ENCODE data around the gene ZHX3.
A peak's percentile ranks its signal among the peaks of the same experiment; 100 is the strongest.

The ZHX3 gene

DNA sequence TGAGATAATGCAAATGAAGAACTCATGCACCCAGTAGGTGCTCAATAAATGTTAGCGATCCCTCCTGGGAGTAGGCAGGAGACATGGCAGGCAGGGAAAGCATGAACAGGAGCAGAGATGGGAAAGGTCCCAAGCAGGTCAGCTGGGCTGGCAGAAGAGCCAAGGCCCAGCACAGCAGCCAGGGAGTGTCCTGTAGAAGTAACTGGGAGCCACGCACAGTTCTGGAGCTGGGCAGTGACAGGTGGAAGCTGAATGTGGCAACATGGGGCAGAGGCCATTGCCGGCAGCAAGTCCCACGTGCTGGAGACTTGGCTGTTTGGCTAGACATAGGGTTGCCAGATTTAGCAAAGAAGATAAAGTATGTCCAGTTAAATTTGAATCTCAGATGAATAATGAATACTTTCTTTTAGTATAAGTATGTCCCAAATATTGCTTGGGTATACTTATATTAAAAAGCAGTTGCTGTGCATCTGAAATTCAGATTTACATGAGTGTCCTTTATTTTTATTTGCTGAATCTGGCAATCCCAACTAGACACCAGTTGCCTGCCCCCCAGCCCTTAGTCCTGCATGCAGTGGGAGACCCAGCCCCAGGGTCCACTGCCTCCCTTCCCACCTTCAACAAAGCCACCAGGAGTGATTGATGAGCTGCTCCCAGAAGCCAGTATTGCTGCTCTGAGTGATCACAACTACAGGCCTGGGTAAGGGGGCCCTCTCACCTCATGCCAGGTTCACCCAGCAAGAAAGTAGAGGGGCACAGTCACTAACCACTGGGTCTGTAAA, 19.4 kb upstream of the ZHX3 start:
- TF ChIP-seq, protein P1, sequence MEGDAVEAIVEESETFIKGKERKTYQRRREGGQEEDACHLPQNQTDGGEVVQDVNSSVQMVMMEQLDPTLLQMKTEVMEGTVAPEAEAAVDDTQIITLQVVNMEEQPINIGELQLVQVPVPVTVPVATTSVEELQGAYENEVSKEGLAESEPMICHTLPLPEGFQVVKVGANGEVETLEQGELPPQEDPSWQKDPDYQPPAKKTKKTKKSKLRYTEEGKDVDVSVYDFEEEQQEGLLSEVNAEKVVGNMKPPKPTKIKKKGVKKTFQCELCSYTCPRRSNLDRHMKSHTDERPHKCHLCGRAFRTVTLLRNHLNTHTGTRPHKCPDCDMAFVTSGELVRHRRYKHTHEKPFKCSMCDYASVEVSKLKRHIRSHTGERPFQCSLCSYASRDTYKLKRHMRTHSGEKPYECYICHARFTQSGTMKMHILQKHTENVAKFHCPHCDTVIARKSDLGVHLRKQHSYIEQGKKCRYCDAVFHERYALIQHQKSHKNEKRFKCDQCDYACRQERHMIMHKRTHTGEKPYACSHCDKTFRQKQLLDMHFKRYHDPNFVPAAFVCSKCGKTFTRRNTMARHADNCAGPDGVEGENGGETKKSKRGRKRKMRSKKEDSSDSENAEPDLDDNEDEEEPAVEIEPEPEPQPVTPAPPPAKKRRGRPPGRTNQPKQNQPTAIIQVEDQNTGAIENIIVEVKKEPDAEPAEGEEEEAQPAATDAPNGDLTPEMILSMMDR (conservative IDR thresholded peaks at IDR 0.05; ENCODE audit: low read depth) = no peak
- H3K27ac ChIP-seq = peak overlapping the region; percentile 5; the same call in 1 of the 2 replicates
- CTCF ChIA-PET = interaction anchor here (0.7 to 5.4 kb wide), 2 partner anchors 104 to 164 kb away, joined by 3 to 96 read pairs; no protein-coding TSS in a partner anchor
- POLR2A ChIA-PET (ENCODE audit: low non-redundant PET) = no interaction called here
- no peak for DNase-seq (ENCODE audit: low spot score)

DNA sequence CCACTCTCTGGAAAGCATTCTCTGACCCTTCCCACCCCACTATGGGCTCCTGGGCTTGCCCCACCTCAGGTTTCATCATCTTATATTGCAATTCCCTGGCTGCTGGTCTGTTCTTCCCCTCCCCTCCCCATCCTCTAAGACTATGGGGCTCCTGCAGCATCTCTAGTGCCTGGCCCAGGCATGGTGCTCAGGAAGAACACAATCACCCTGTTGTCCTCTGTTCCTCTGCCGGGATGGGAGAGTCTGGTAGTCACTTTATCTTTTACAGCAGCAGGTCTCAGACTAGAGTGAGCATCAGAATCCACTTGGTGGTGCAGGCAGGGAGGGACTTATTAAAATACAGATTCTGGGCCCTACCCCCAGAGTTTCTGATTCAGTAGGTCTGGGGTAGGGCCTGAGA, 18.1 kb upstream of the ZHX3 start:
- TF ChIP-seq, protein P1 (conservative IDR thresholded peaks at IDR 0.05; ENCODE audit: low read depth) = no peak
- ChIA-PET CTCF (no interaction called here), POLR2A (ENCODE audit: low non-redundant PET) (no interaction called here)
- DNase-seq (ENCODE audit: low spot score) = no peak
- H3K27ac ChIP-seq = peak overlapping the region; percentile 0; the same call in 1 of the 2 replicates

DNA sequence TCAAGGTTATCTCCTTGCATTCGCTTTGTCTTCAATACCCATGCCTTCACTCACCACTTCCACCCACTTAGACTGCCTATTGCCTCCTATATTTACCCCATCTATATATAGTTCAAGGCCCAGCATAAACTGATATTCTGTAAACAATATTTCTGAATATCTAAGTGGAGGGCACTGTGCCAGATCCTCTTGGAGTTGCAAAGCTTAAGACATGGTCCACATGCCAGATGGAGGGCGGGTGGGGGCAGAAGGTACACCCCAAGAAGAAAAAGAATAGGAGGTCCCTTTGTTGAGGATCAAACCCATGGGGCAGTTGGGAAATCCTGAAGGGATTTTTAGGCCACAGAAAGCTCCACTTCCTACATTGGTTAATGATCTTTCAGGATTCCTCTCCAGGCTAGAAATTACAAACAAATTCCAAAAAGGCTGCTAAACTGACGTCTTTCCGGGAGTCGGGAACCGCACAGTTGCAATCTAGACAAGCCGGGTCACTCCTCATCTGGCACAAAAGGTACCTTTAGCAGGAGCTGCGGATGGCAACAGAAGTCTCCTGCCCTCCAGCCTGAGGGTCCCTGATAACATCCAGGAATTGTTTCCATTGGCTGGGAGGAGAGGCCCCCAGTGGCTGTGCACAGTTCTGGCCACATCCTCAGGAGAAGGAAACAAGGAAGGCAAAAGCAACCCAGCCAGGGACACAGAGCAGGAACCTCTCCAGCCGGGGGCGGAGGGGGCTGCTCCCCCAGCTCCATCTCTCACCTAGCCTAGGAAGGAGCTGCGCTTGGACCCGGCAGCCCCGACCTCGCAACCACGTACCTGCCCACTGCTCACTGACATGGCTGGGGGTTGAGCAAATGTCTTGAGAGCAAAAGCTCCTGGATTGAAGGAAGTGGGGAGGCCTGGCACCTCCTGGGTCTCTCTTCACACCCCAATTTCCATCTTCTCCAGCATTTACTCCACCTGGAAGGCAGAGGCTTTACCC, 17.2 kb upstream of the ZHX3 start:
- TF ChIP-seq, protein P1 (conservative IDR thresholded peaks at IDR 0.05; ENCODE audit: low read depth) = no peak
- H3K27ac ChIP-seq = peak overlapping the region; percentile 0; the same call in 1 of the 2 replicates
- no peak for DNase-seq (ENCODE audit: low spot score)
- ChIA-PET CTCF (interaction anchor here (0.6 to 0.8 kb wide), 2 partner anchors 18 to 475 kb away, joined by 3 to 4 read pairs; no protein-coding TSS in a partner anchor), POLR2A (ENCODE audit: low non-redundant PET) (no interaction called here)

DNA sequence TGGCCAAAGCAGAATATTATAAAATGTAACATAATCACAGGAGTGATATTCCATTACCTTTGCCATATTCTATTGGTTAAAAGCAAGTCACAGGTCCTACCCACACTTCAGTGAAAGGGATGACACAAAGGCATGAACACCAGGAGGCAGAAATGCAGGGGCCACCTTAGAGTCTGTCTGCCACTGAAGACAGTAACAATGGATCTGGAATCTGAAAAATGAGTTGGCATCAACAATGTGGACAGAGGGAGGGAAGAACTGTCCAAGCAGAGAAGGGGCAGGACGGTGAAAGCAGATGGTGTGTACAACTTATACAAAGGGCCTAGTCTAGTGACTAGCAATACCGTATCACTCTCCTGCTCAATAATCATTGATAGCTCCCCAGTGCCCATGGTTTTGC, 16.5 kb upstream of the ZHX3 start:
- no peak overlapping the region for H3K27ac ChIP-seq
- DNase-seq (ENCODE audit: low spot score) = no peak
- ChIA-PET POLR2A (ENCODE audit: low non-redundant PET) (no interaction called here), CTCF (interaction anchor here (0.6 kb wide), 1 partner anchor 17 kb away, joined by 3 read pairs; no protein-coding TSS in a partner anchor)
- TF ChIP-seq, protein P1 (conservative IDR thresholded peaks at IDR 0.05; ENCODE audit: low read depth) = no peak

DNA sequence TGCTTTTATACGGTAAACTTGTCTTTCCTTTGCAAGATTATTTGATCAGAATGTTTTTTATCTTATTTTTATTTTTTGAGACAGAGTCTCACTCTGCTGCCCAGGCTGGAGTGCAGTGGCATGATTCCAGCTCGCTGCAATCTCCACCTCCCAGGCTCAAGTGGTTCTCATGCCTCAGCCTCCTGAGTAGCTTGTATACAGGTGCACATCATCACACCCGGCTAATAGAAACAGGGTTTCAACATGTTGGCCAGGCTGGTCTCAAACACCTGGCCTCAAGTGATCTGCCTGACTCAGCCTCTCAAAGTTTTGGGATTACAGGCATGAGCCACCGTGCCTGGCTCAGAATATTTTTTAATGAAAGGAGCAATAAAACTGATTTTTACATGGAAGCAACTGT, 14.2 kb upstream of the ZHX3 start:
- H3K27ac ChIP-seq = no peak overlapping the region
- CTCF ChIA-PET = interaction anchor here (0.6 kb wide), 1 partner anchor 159 kb away, joined by 3 read pairs; no protein-coding TSS in a partner anchor
- no peak for DNase-seq (ENCODE audit: low spot score)
- TF ChIP-seq, protein P1 (conservative IDR thresholded peaks at IDR 0.05; ENCODE audit: low read depth) = no peak
- POLR2A ChIA-PET (ENCODE audit: low non-redundant PET) = no interaction called here

DNA sequence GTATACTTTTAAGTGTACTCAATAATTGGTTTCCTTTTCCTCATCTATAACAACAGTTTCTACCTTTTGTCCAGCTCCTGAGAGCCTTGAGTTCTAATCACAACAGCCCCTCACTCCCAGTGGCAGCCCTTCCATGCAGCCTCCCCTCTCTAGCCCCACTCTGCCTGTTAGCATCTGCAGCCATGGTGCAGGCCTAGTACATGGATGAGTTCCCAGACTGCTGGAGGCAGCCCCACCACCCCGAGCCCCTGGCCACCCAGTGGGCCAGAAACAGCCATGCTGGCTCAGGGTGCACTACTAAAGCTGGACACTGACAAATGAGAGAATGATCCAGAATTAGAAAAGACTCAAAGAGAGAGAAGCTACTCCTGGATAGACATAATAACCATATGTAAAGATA, 13.4 kb upstream of the ZHX3 start:
- TF ChIP-seq, protein P1 (conservative IDR thresholded peaks at IDR 0.05; ENCODE audit: low read depth) = no peak
- POLR2A ChIA-PET (ENCODE audit: low non-redundant PET) = no interaction called here
- CTCF ChIA-PET = interaction anchor here (0.6 to 1.0 kb wide), 2 partner anchors 8 to 158 kb away, joined by 3 to 6 read pairs; no protein-coding TSS in a partner anchor
- H3K27ac ChIP-seq = no peak overlapping the region
- DNase-seq (ENCODE audit: low spot score) = no peak
